Measurements from ENCODE around the gene ENO2.

The ENO2 gene

DNA sequence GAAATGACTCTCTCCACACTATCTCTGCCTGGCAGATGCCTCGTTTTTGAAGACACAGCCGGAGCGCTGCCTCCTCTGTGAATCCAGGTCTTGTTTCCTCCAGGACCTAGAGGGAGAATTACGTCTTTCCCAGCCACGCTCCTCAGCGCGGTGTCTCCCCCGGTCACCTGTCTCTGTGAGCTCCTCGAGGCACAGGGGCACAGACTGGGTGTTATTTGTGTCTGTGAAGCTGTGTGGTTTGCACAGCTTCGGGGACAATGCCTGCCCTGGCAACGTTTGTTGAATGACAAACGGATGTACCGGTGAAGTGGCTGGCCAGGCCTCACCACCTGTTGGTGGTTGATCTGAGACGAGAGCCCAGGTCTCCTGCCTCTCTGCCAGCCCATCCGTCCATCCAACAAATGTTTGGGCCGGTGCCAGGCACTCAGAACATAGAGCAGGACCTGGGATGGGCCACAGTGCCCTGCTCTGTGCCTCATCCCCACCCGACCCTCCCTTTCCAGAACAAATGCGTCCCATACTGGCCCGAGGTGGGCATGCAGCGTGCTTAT lies 42.8 kb downstream of the ENO2 start:
- TF ChIP-seq ZBTB7A (IDR thresholded peaks at IDR 0.05; ENCODE audit: low read depth) = no peak

DNA sequence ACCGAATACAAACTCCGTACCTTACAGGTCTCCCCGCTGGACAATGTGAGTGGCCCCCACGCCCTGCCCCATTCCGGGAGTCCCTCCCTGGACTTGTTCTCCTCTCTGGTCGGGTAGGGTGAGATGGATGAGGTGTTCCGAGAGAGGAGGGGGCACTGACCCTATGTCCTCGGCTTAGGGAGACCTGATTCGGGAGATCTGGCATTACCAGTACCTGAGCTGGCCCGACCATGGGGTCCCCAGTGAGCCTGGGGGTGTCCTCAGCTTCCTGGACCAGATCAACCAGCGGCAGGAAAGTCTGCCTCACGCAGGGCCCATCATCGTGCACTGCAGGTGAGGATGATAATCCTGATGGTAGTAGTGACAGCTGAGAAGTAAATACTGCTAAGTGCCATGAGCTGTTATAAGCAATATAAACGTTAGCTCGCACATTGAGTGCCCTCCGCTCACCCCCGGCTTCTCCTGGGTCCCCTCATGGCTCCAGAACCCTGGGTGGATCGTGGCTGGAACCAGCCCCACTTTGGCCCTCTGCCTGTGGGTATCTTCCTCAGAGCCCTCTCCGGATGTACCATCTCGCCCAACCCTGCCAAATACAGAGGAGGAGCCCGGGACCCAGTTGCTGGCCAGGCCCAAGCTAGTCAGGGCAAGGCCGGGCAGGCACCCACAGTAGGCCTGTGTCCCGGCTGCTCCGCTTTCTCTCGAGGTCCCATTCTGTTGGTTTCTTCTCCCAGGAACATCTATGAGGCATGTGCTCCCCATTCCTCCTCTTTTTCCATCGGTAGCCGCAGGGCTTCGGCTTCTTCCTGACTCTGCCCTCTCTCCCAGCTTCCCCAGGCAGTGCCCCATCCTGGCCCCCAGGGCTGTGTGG lies 43.6 kb downstream of the ENO2 start:
- TF ChIP-seq NFIC (IDR thresholded peaks at IDR 0.05) (no peak), ZBTB7A (IDR thresholded peaks at IDR 0.05; ENCODE audit: low read depth) (no peak), CREB1 (IDR thresholded peaks at IDR 0.05; ENCODE audit: low read depth) (no peak), EP300 (IDR thresholded peaks at IDR 0.05; ENCODE audit: borderline replicate concordance) (no peak), FOXM1 (IDR thresholded peaks at IDR 0.05; ENCODE audit: borderline replicate concordance, low read depth) (no peak), RAD21 (IDR thresholded peaks at IDR 0.05; ENCODE audit: low read depth) (no peak), YY1 (IDR thresholded peaks at IDR 0.05; ENCODE audit: low read depth) (no peak), CEBPB (IDR thresholded peaks at IDR 0.05) (no peak), TEAD4 (IDR thresholded peaks at IDR 0.05) (no peak), TAF1 (IDR thresholded peaks at IDR 0.05; ENCODE audit: low read depth) (no peak), TCF12 (IDR thresholded peaks at IDR 0.05; ENCODE audit: low read depth) (no peak), EGR1 (IDR thresholded peaks at IDR 0.05) (no peak)
- TF ChIP-seq, protein P1, sequence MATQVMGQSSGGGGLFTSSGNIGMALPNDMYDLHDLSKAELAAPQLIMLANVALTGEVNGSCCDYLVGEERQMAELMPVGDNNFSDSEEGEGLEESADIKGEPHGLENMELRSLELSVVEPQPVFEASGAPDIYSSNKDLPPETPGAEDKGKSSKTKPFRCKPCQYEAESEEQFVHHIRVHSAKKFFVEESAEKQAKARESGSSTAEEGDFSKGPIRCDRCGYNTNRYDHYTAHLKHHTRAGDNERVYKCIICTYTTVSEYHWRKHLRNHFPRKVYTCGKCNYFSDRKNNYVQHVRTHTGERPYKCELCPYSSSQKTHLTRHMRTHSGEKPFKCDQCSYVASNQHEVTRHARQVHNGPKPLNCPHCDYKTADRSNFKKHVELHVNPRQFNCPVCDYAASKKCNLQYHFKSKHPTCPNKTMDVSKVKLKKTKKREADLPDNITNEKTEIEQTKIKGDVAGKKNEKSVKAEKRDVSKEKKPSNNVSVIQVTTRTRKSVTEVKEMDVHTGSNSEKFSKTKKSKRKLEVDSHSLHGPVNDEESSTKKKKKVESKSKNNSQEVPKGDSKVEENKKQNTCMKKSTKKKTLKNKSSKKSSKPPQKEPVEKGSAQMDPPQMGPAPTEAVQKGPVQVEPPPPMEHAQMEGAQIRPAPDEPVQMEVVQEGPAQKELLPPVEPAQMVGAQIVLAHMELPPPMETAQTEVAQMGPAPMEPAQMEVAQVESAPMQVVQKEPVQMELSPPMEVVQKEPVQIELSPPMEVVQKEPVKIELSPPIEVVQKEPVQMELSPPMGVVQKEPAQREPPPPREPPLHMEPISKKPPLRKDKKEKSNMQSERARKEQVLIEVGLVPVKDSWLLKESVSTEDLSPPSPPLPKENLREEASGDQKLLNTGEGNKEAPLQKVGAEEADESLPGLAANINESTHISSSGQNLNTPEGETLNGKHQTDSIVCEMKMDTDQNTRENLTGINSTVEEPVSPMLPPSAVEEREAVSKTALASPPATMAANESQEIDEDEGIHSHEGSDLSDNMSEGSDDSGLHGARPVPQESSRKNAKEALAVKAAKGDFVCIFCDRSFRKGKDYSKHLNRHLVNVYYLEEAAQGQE (IDR thresholded peaks at IDR 0.05; ENCODE audit: low read depth) = no peak
- TF ChIP-seq, protein P2, sequence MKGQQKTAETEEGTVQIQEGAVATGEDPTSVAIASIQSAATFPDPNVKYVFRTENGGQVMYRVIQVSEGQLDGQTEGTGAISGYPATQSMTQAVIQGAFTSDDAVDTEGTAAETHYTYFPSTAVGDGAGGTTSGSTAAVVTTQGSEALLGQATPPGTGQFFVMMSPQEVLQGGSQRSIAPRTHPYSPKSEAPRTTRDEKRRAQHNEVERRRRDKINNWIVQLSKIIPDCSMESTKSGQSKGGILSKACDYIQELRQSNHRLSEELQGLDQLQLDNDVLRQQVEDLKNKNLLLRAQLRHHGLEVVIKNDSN (IDR thresholded peaks at IDR 0.05) = no peak
- TF ChIP-seq, protein P3, sequence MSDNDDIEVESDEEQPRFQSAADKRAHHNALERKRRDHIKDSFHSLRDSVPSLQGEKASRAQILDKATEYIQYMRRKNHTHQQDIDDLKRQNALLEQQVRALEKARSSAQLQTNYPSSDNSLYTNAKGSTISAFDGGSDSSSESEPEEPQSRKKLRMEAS (IDR thresholded peaks at IDR 0.05) = no peak

DNA sequence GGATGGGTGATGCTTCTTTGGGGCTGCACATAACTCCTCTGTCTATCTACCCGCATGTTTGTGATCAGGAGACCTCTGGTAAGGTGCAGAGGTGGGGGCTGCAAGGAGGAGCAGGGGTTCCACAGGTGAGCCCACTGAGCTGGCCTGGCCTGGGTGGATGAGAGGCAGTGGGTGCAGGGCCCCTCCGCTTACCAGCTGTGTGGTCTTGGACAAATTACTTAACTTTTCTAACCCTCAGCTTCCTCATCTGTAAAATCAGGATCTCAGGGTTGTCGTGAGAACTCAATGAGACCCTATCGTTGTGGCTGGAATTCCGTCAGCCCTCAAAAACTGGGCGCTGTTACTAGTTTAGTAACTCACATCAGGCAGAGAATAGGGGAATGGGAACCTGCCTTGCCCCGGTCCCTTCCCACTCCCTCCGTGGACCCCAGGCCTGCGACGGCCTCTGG lies 44.3 kb downstream of the ENO2 start:
- TF ChIP-seq YY1 (IDR thresholded peaks at IDR 0.05; ENCODE audit: low read depth) = no peak
- no peak for TF ChIP-seq TAF1 (IDR thresholded peaks at IDR 0.05; ENCODE audit: low read depth)
- TF ChIP-seq, protein P1 (IDR thresholded peaks at IDR 0.05; ENCODE audit: low read depth) = no peak
- no peak for TF ChIP-seq CEBPB (IDR thresholded peaks at IDR 0.05)
- no peak for TF ChIP-seq TCF12 (IDR thresholded peaks at IDR 0.05; ENCODE audit: low read depth)
- TF ChIP-seq EP300 (IDR thresholded peaks at IDR 0.05; ENCODE audit: borderline replicate concordance) = no peak
- no peak for TF ChIP-seq NFIC (IDR thresholded peaks at IDR 0.05)
- TF ChIP-seq EGR1 (IDR thresholded peaks at IDR 0.05) = no peak
- TF ChIP-seq RAD21 (IDR thresholded peaks at IDR 0.05; ENCODE audit: low read depth) = no peak
- no peak for TF ChIP-seq CREB1 (IDR thresholded peaks at IDR 0.05; ENCODE audit: low read depth)
- TF ChIP-seq, protein P3 (IDR thresholded peaks at IDR 0.05) = no peak
- TF ChIP-seq FOXM1 (IDR thresholded peaks at IDR 0.05; ENCODE audit: borderline replicate concordance, low read depth) = no peak
- TF ChIP-seq, protein P2 (IDR thresholded peaks at IDR 0.05) = no peak
- TF ChIP-seq TEAD4 (IDR thresholded peaks at IDR 0.05) = no peak
- no peak for TF ChIP-seq ZBTB7A (IDR thresholded peaks at IDR 0.05; ENCODE audit: low read depth)

DNA sequence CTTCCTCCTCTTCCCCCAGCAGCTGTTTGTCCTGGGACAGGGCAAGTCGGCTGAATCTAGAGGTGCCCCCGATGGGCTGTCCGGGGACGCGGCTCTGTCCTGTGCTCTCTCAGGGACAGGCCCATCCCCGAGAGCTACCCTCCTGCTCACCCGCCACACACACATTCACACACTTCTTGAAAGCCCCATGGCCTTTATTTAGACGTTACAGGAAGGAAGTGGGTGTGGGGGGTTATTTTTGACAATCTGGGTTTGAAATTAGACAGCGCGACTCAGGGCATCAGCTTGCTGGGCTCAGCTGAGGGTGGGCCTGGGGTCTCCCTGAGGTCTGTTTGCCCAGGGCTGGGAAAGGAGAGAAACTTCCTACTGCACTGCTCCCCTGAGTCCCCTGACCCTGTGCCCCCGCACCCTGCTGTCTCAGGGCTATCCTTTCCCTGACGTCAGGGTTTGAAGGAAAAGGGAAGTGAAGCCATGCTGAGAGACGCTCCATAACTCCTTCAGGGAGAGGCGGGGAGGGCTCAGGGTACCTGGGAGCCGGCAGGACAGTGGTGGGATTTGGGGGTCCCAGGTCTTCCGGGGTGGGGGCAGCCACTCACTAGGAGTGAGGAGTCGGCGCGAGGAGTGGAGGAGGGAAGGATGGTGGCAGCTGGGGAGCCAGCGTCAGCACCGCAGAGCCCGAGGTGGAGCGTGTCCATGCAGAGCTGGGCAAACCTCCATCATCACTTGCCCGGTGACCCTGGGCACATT lies 44.9 kb downstream of the ENO2 start:
- TF ChIP-seq EP300 (IDR thresholded peaks at IDR 0.05; ENCODE audit: borderline replicate concordance) (no peak), CREB1 (IDR thresholded peaks at IDR 0.05; ENCODE audit: low read depth) (no peak), NFIC (IDR thresholded peaks at IDR 0.05) (no peak), TAF1 (IDR thresholded peaks at IDR 0.05; ENCODE audit: low read depth) (no peak)

DNA sequence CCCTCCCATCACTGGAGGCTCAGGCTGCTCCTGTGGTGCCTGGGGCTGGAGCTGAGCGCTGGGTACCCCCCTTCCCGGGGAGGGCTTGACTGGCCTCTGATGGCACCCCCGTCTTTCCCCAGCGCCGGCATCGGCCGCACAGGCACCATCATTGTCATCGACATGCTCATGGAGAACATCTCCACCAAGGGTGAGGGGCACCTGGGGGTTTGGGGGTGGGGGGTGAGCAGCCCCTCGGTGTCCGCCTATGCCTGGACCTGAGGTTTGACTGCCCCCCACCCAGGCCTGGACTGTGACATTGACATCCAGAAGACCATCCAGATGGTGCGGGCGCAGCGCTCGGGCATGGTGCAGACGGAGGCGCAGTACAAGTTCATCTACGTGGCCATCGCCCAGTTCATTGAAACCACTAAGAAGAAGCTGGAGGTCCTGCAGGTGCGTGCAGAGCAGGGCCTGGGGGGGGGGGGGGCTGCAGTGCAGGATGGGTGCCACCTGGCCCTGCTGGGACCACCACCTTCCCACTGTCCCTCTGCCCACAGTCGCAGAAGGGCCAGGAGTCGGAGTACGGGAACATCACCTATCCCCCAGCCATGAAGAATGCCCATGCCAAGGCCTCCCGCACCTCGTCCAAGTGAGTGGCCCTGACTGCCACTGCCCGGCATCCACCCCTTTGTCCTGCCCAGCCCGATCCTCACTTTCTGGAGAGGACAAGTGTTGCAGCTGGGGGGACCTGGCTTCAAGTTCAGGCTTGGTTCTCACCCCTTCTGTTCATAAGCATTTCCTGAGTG lies 45.6 kb downstream of the ENO2 start:
- TF ChIP-seq CEBPB (IDR thresholded peaks at IDR 0.05) (no peak), TCF12 (IDR thresholded peaks at IDR 0.05; ENCODE audit: low read depth) (no peak), EP300 (IDR thresholded peaks at IDR 0.05; ENCODE audit: borderline replicate concordance) (no peak), TAF1 (IDR thresholded peaks at IDR 0.05; ENCODE audit: low read depth) (no peak), ZBTB7A (IDR thresholded peaks at IDR 0.05; ENCODE audit: low read depth) (no peak), TEAD4 (IDR thresholded peaks at IDR 0.05) (no peak)
